Adipose tissue (tissue), 3 donors: Measurements from ENCODE around the gene IPO8. TPM values are rescaled to one million over a fixed set of nuclear protein-coding genes. Genes with fewer than 3 reads are reported as not detected.

ENCODE experiments used
- H3K27ac ChIP-seq: one replicate; pipeline ENCODE4 v1.5.1; 2013; ENCODE audit warnings: low read depth, low read length
- WGBS, 3 donors: extraction: QIAGEN DNeasy Blood & Tissue Kit; methylation state at CpG; one replicate each; pipeline ENCODE4 v1.1.7; 2013; 5-methylcytosine and 5-hydroxymethylcytosine counted together
- polyA plus RNA-seq, 3 donors: library from polyadenylated mRNA; stranded (reverse); fragments of 200-250 nt; gene quantifications; one replicate each; pipeline ENCODE4 v1.2.3, GENCODE V29; 2013
- donor health status: healthy with polysubstance abuse.
- donor health status: Bipolar disorder and iron deficiency.
- donor health status: healthy.

IPO8 gene
- polyA plus RNA-seq, 3 donors: 13.4 to 19.9 (median 14.3) TPM

- H3K27ac ChIP-seq: no peak overlapping the region
- 3 to 14% (median 13%) methylated on average over 16 of the region's 16 CpGs for WGBS, 3 donors
Measured at GRCh38 chr12:30694412-30695198, 1.1 kb downstream of the IPO8 start.

- WGBS, 3 donors: 63 to 74% (median 63%) methylated on average over 5 of the region's 5 CpGs
- H3K27ac ChIP-seq: no peak overlapping the region
Measured at GRCh38 chr12:30692470-30692869, 3.2 kb downstream of the IPO8 start.

- 63 to 68% (median 65%) methylated on average over 4 of the region's 4 CpGs for WGBS, 3 donors
- H3K27ac ChIP-seq: no peak overlapping the region
Measured at GRCh38 chr12:30691122-30691879, 4.4 kb downstream of the IPO8 start.

GRCh38 chr12:30687265-30687986 is 8.2 kb downstream of the IPO8 start:
- H3K27ac ChIP-seq: no peak overlapping the region
- 85 to 94% (median 89%) methylated on average over 2 of the region's 2 CpGs for WGBS, 3 donors

- WGBS, 3 donors: 51 to 90% (median 52%) methylated on average over 1 of the region's 1 CpG
- H3K27ac ChIP-seq: no peak overlapping the region
Measured at GRCh38 chr12:30679241-30679640, 16.4 kb downstream of the IPO8 start.

GRCh38 chr12:30678221-30678620 is 17.4 kb downstream of the IPO8 start:
- WGBS, 3 donors: 88 to 97% (median 93%) methylated on average over 1 of the region's 1 CpG
- no peak overlapping the region for H3K27ac ChIP-seq

GRCh38 chr12:30661210-30661609 is 34.5 kb downstream of the IPO8 start:
- 73 to 74% (median 74%) methylated on average over 4 of the region's 4 CpGs for WGBS, 3 donors

GRCh38 chr12:30652034-30652696 is 43.5 kb downstream of the IPO8 start:
- 97 to 98% (median 97%) methylated on average over 1 of the region's 1 CpG for WGBS, 3 donors

More at GRCh38 chr12:30661210-30661609, 34.5 kb downstream of the IPO8 start:
- H3K27ac ChIP-seq: no peak overlapping the region

GRCh38 chr12:30646821-30647220 is 48.8 kb downstream of the IPO8 start:
- 61 to 73% (median 67%) methylated on average over 4 of the region's 4 CpGs for WGBS, 3 donors
- H3K27ac ChIP-seq: no peak overlapping the region

More at GRCh38 chr12:30652034-30652696, 43.5 kb downstream of the IPO8 start:
- no peak overlapping the region for H3K27ac ChIP-seq

- H3K27ac ChIP-seq: no peak overlapping the region
- 96 to 98% (median 96%) methylated on average over 4 of the region's 4 CpGs for WGBS, 3 donors
Measured at GRCh38 chr12:30643366-30643765, 52.3 kb downstream of the IPO8 start.

- H3K27ac ChIP-seq: no peak overlapping the region
- 92 to 95% (median 93%) methylated on average over 2 of the region's 2 CpGs for WGBS, 3 donors
Measured at GRCh38 chr12:30640392-30640791, 55.3 kb downstream of the IPO8 start.

- WGBS, 3 donors: 83 to 96% (median 94%) methylated on average over 2 of the region's 2 CpGs
- no peak overlapping the region for H3K27ac ChIP-seq
Measured at GRCh38 chr12:30635385-30635784, 60.3 kb downstream of the IPO8 start.

GRCh38 chr12:30631740-30632139 is 63.9 kb downstream of the IPO8 start:
- 70 to 95% (median 94%) methylated on average over 6 of the region's 6 CpGs for WGBS, 3 donors

GRCh38 chr12:30630979-30631285 is 64.7 kb downstream of the IPO8 start:
- 43 to 89% (median 88%) methylated on average over 3 of the region's 3 CpGs for WGBS, 3 donors
- no peak overlapping the region for H3K27ac ChIP-seq

More at GRCh38 chr12:30631740-30632139, 63.9 kb downstream of the IPO8 start:
- no peak overlapping the region for H3K27ac ChIP-seq

- H3K27ac ChIP-seq: no peak overlapping the region
- WGBS, 3 donors: 49 to 85% (median 79%) methylated on average over 6 of the region's 6 CpGs
Measured at GRCh38 chr12:30630076-30630978, 65.3 kb downstream of the IPO8 start.

GRCh38 chr12:30626847-30627246 is 68.8 kb downstream of the IPO8 start:
- WGBS, 3 donors: 92 to 97% (median 96%) methylated on average over 3 of the region's 3 CpGs
- no peak overlapping the region for H3K27ac ChIP-seq

GRCh38 chr12:30624009-30624408 is 71.7 kb downstream of the IPO8 start:
- 93 to 95% (median 95%) methylated on average over 6 of the region's 6 CpGs for WGBS, 3 donors
- H3K27ac ChIP-seq: no peak overlapping the region

GRCh38 chr12:30622509-30622908 is 73.2 kb downstream of the IPO8 start:
- H3K27ac ChIP-seq: no peak overlapping the region
- WGBS, 3 donors: 86 to 90% (median 89%) methylated on average over 1 of the region's 1 CpG
